Panc1 (cell line): ENCODE measurements around the gene SLC12A9. TPM values are rescaled to one million over a fixed set of nuclear protein-coding genes. Genes with fewer than 3 reads are reported as not detected.

Source experiments
- ATAC-seq: fragments of 200-7000 bp; cut with Tn5 transposase; 2 replicates; pipeline ENCODE4 v1.9.1; 2020; ENCODE audit warnings: mild to moderate bottlenecking, moderate library complexity
- BruUV-seq: library from RNA; stranded (reverse); fragments of 400-500 nt; replicated peaks from 2 replicates; lab custom pipeline; 2021; lab: Mats Ljungman, UMichigan
- CTCF ChIA-PET: fragments of 300-600 bp; sonication (Branson Sonifier 250); formaldehyde crosslinking; loops from one replicate; lab custom pipeline; 2022; ENCODE audit warnings: antibody characterized with exemption; lab: Charles Lee
- POLR2A ChIA-PET: fragments of 300-600 bp; sonication (Branson Sonifier 250); formaldehyde crosslinking; loops from one replicate; lab custom pipeline; 2022; ENCODE audit warnings: antibody characterized with exemption; lab: Charles Lee
- DNase-seq: peaks from one replicate; pipeline ENCODE4 v3.0.0-alpha.2; 2010; ENCODE audit warnings: low read depth, low spot score
- H3K27ac ChIP-seq: 2 replicates; pipeline ENCODE4 v1.5.1; 2011; ENCODE audit warnings: mild to moderate bottlenecking, low read length, inconsistent platforms
- H3K27me3 ChIP-seq: fragments of 200-500 bp; sonication (Bioruptor generic); 2 replicates; pipeline ENCODE4 v1.6.0; 2014; ENCODE audit warnings: low read length, inconsistent platforms; ENCODE audit not compliant: control insufficient read depth, insufficient read depth
- H3K36me3 ChIP-seq: fragments of 200-500 bp; sonication (Bioruptor generic); 2 replicates; pipeline ENCODE4 v1.5.1; 2014; ENCODE audit warnings: inconsistent platforms, mild to moderate bottlenecking, low read length, moderate library complexity; ENCODE audit not compliant: control insufficient read depth, insufficient read depth
- H3K4me1 ChIP-seq: 2 replicates; pipeline ENCODE4 v1.5.1; 2011; ENCODE audit warnings: inconsistent platforms, mild to moderate bottlenecking, low read length, moderate library complexity; ENCODE audit not compliant: control insufficient read depth, insufficient read depth
- H3K4me3 ChIP-seq, 2 experiments: 2 replicates each; pipeline ENCODE4 v1.5.1; 2011 to 2012; ENCODE audit warnings: low read depth in 2 of 2, low read length in 2 of 2, mild to moderate bottlenecking in 2 of 2, inconsistent platforms in 1 of 2, moderate library complexity in 1 of 2
- H3K9me3 ChIP-seq: fragments of 200-500 bp; sonication (Bioruptor generic); 2 replicates; pipeline ENCODE4 v1.5.1; 2014; ENCODE audit warnings: low read depth, mild to moderate bottlenecking, inconsistent platforms, low read length, moderate library complexity; ENCODE audit not compliant: control insufficient read depth, insufficient read depth
- POLR2AphosphoS5 ChIP-seq: IDR thresholded peaks from 2 replicates; pipeline ENCODE4 v1.6.1; 2012; ENCODE audit warnings: mild to moderate bottlenecking, low read depth, low read length, moderate library complexity
- SIN3A ChIP-seq: IDR thresholded peaks from 2 replicates; pipeline ENCODE4 v1.6.1; 2012; ENCODE audit warnings: low read depth, mild to moderate bottlenecking, low read length, moderate library complexity, borderline replicate concordance; ENCODE audit not compliant: insufficient read depth
- TCF7L2 ChIP-seq: IDR thresholded peaks from 2 replicates; pipeline ENCODE4 v1.6.1; 2011; ENCODE audit warnings: mild to moderate bottlenecking, low read depth, low read length, inconsistent platforms
- in situ Hi-C: cut with HindIII; loops from 2 replicates; pipeline ENCODE4 v1.10.0; 2016; ENCODE audit warnings: low sequenced_read_pairs, low pct_unique_long_range_greater_than_20kb
- intact Hi-C: fragments of 100-400 bp; cut with micrococcal nuclease; formaldehyde crosslinking; loops from one replicate; pipeline ENCODE4 v1.10.0; 2022; ENCODE audit not compliant: unreplicated experiment
- total RNA-seq: library from RNA; stranded (reverse); gene quantifications from one replicate; pipeline ENCODE4 v1.2.1, GENCODE V29; 2021; ENCODE audit not compliant: unreplicated experiment
- TF ChIP-seq, protein P1 (sequence below), 2 experiments: IDR thresholded peaks; 2 replicates each; pipeline ENCODE4 v1.6.1; 2011 to 2012; ENCODE audit warnings: low read depth in 2 of 2, control low read depth in 1 of 2, low read length in 1 of 2, mild to moderate bottlenecking in 1 of 2, moderate library complexity in 1 of 2; ENCODE audit not compliant: insufficient read depth in 1 of 2
- TF ChIP-seq, protein P2 (sequence below): fragments of 450-650 bp; IDR thresholded peaks from 2 replicates; pipeline ENCODE4 v1.5.1; 2017; ENCODE audit warnings: mild to moderate bottlenecking

Gene SLC12A9
- total RNA-seq, 1 experiment from 2014 or later: 31.1 TPM

DNA sequence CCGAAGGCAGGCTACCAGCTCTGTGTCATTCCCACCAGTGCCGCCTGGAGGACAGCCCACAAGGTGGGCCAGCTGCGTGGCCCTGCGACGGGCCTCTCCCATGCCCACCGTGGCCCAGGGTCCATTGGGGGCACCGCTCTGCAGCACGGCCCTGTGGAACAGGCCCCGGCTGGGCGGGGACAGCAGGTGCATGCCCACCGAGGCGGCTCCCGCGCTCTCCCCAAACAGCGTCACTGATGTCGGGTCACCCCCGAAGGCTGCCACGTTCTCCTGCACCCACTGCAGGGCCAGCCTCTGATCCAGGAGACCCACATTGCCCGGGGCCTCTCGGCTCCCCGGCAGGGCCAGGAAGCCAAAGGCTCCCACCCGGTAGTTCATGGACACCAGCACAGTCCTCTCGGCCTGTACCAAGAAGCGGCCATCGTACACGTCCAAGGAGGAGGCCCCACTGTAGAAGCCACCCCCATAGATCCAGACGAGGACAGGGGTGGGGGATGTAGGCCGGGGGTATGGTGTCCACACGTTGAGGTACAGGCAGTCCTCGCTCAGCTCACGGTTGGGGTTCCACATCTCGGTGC is 40.9 kb downstream of the SLC12A9 start:
- H3K27ac ChIP-seq: no peak overlapping the region
- in situ Hi-C loops (no loop called here), intact Hi-C loops (loop anchor here (5.0 kb wide), 1 partner anchor 389 kb away; no protein-coding TSS in a partner anchor)
- H3K27me3 ChIP-seq: no peaks in the 10 kb centered on the region; the same call in 1 of the 2 replicates
- no peaks in the 10 kb centered on the region for H3K36me3 ChIP-seq
- no peak for TF ChIP-seq POLR2AphosphoS5
- TF ChIP-seq, protein P1, sequence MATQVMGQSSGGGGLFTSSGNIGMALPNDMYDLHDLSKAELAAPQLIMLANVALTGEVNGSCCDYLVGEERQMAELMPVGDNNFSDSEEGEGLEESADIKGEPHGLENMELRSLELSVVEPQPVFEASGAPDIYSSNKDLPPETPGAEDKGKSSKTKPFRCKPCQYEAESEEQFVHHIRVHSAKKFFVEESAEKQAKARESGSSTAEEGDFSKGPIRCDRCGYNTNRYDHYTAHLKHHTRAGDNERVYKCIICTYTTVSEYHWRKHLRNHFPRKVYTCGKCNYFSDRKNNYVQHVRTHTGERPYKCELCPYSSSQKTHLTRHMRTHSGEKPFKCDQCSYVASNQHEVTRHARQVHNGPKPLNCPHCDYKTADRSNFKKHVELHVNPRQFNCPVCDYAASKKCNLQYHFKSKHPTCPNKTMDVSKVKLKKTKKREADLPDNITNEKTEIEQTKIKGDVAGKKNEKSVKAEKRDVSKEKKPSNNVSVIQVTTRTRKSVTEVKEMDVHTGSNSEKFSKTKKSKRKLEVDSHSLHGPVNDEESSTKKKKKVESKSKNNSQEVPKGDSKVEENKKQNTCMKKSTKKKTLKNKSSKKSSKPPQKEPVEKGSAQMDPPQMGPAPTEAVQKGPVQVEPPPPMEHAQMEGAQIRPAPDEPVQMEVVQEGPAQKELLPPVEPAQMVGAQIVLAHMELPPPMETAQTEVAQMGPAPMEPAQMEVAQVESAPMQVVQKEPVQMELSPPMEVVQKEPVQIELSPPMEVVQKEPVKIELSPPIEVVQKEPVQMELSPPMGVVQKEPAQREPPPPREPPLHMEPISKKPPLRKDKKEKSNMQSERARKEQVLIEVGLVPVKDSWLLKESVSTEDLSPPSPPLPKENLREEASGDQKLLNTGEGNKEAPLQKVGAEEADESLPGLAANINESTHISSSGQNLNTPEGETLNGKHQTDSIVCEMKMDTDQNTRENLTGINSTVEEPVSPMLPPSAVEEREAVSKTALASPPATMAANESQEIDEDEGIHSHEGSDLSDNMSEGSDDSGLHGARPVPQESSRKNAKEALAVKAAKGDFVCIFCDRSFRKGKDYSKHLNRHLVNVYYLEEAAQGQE (IDR thresholded peaks at IDR 0.05; ENCODE audit: insufficient read depth in 1 of 2, low read depth in 2 of 2, low read length in 1 of 2): no peak
- TF ChIP-seq, protein P2, sequence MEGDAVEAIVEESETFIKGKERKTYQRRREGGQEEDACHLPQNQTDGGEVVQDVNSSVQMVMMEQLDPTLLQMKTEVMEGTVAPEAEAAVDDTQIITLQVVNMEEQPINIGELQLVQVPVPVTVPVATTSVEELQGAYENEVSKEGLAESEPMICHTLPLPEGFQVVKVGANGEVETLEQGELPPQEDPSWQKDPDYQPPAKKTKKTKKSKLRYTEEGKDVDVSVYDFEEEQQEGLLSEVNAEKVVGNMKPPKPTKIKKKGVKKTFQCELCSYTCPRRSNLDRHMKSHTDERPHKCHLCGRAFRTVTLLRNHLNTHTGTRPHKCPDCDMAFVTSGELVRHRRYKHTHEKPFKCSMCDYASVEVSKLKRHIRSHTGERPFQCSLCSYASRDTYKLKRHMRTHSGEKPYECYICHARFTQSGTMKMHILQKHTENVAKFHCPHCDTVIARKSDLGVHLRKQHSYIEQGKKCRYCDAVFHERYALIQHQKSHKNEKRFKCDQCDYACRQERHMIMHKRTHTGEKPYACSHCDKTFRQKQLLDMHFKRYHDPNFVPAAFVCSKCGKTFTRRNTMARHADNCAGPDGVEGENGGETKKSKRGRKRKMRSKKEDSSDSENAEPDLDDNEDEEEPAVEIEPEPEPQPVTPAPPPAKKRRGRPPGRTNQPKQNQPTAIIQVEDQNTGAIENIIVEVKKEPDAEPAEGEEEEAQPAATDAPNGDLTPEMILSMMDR: no peak
- no peak for TF ChIP-seq SIN3A
- no peak for TF ChIP-seq TCF7L2
- POLR2A ChIA-PET: no interaction called here
- ATAC-seq: no peak
- DNase-seq: no peak
- no peak overlapping the region for H3K4me3 ChIP-seq
- no TSS peak for BruUV-seq
- peaks cover 32% of the 10 kb centered on the region for H3K4me1 ChIP-seq
- no peaks in the 10 kb centered on the region for H3K9me3 ChIP-seq
- CTCF ChIA-PET: interaction anchor here (0.6 kb wide), 2 partner anchors 165 to 249 kb away, joined by 5 to 8 read pairs; no protein-coding TSS in a partner anchor

DNA sequence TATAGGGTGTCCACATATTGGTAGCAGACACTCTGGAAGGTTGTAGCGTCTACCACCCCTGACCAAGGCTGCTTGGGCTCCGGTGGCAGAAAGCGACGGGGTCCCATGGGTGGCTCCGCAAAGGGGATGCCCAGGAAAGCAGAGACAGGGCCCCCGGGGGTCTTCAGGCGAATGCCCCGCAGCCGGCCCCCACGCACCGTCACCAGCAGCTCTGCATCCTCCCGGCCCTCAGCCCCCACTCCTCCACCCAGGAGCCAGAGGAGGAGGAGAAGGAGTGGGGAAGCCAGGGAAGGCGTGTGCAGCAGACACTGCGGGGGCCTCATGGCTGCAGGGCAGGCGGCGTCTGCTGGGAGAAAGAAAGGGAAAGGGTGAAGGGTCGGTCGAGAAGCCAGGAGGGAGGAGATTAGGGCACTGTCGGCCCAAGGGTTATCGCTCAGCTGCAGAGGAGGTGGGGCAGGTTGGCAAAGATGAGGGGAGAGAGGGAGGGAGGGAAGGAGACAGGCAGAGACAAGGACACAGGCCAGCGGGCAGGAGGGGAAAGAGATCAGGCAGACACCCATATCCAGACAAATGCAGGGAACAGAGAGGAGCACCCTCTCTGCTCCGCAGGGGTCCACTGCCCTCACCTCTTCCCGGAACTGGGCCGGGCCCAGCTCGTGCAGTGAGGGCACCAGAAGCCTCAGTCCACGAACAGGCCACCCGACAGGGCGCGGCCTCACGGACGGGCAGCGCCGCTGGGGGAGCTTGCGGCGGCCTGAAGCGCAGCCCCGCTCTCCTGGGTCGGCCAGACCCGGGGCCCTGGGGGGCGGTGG is 41.6 kb downstream of the SLC12A9 start:
- ChIA-PET CTCF (interaction anchor here (0.6 to 1.0 kb wide), 3 partner anchors 164 to 299 kb away, joined by 3 to 5 read pairs (median 4); no protein-coding TSS in a partner anchor), POLR2A (no interaction called here)
- peaks cover 29% of the 10 kb centered on the region for H3K4me1 ChIP-seq
- peak overlapping the region; percentile 50 to 62 for H3K4me3 ChIP-seq
- TF ChIP-seq, protein P2: no peak
- TF ChIP-seq SIN3A (no peak), TCF7L2 (no peak), POLR2AphosphoS5 (no peak)
- TF ChIP-seq, protein P1 (IDR thresholded peaks at IDR 0.05; ENCODE audit: insufficient read depth in 1 of 2, low read depth in 2 of 2, low read length in 1 of 2): no peak
- H3K36me3 ChIP-seq: no peaks in the 10 kb centered on the region
- no peaks in the 10 kb centered on the region; the same call in 1 of the 2 replicates for H3K27me3 ChIP-seq
- no peaks in the 10 kb centered on the region for H3K9me3 ChIP-seq
- in situ Hi-C loops: no loop called here
- intact Hi-C loops: loop anchor here (5.0 kb wide), 1 partner anchor 388 kb away; no protein-coding TSS in a partner anchor
- H3K27ac ChIP-seq: peak overlapping the region; percentile 51; the same call in 1 of the 2 replicates
- DNase-seq (no peak), ATAC-seq (no peak)
- BruUV-seq: no TSS peak
